GM19043 (cell line): Measurements from ENCODE around the gene ANTXR2.
A peak's percentile ranks its signal among the peaks of the same experiment; 100 is the strongest.

ENCODE experiments used
- ATAC-seq: cut with Tn5 transposase; IDR thresholded peaks from one replicate; pipeline ENCODE4 v1.9.1; 2021; ENCODE audit warnings: low read depth; ENCODE audit not compliant: unreplicated experiment

ANTXR2 gene

GRCh38 chr4:80070880-80071603 lies 2.0 kb downstream of the ANTXR2 start:
- ATAC-seq = no peak

- ATAC-seq = peak; percentile 25
Measured at GRCh38 chr4:80069837-80070731, 2.9 kb downstream of the ANTXR2 start.

- no peak for ATAC-seq
Measured at GRCh38 chr4:80069108-80069836, 3.8 kb downstream of the ANTXR2 start.

GRCh38 chr4:80065601-80066000 lies 7.4 kb downstream of the ANTXR2 start:
- ATAC-seq = no peak

GRCh38 chr4:80062527-80062926 lies 10.5 kb downstream of the ANTXR2 start:
- no peak for ATAC-seq

- no peak for ATAC-seq
Measured at GRCh38 chr4:80060804-80061203, 12.2 kb downstream of the ANTXR2 start.

GRCh38 chr4:80058740-80059139 lies 14.3 kb downstream of the ANTXR2 start:
- ATAC-seq = peak; percentile 96

- ATAC-seq = no peak
Measured at GRCh38 chr4:80054375-80054774, 18.7 kb downstream of the ANTXR2 start.

- no peak for ATAC-seq
Measured at GRCh38 chr4:80053140-80053910, 19.7 kb downstream of the ANTXR2 start.

- ATAC-seq = no peak
Measured at GRCh38 chr4:80049813-80050534, 23.1 kb downstream of the ANTXR2 start.

- no peak for ATAC-seq
Measured at GRCh38 chr4:80049402-80049801, 23.6 kb downstream of the ANTXR2 start.

GRCh38 chr4:80045786-80046185 lies 27.2 kb downstream of the ANTXR2 start:
- no peak for ATAC-seq

- ATAC-seq = no peak
Measured at GRCh38 chr4:80043541-80043940, 29.5 kb downstream of the ANTXR2 start.

- ATAC-seq = no peak
Measured at GRCh38 chr4:80042821-80043220, 30.2 kb downstream of the ANTXR2 start.

- ATAC-seq = no peak
Measured at GRCh38 chr4:80037864-80038263, 35.2 kb downstream of the ANTXR2 start.

GRCh38 chr4:80036949-80037685 lies 35.9 kb downstream of the ANTXR2 start:
- no peak for ATAC-seq

GRCh38 chr4:80036306-80036705 lies 36.7 kb downstream of the ANTXR2 start:
- ATAC-seq = no peak

- no peak for ATAC-seq
Measured at GRCh38 chr4:80035336-80035735, 37.7 kb downstream of the ANTXR2 start.

GRCh38 chr4:80033581-80033980 lies 39.4 kb downstream of the ANTXR2 start:
- no peak for ATAC-seq
